HG02973 (cell line): Measurements from ENCODE around the gene CPNE7.
"Not testable (repeated sequence)": the region's sequence is repeated elsewhere in the genome, so short reads cannot be mapped to it uniquely, and the experiment has no call there.

ENCODE experiments used
- ATAC-seq: cut with Tn5 transposase; IDR thresholded peaks from one replicate; pipeline ENCODE4 v1.9.1; 2021; ENCODE audit warnings: moderate library complexity; ENCODE audit not compliant: unreplicated experiment

CPNE7 gene

GRCh38 chr16:89565256-89565505, 10.4 kb upstream of the CPNE7 start:
- ATAC-seq = no peak

DNA sequence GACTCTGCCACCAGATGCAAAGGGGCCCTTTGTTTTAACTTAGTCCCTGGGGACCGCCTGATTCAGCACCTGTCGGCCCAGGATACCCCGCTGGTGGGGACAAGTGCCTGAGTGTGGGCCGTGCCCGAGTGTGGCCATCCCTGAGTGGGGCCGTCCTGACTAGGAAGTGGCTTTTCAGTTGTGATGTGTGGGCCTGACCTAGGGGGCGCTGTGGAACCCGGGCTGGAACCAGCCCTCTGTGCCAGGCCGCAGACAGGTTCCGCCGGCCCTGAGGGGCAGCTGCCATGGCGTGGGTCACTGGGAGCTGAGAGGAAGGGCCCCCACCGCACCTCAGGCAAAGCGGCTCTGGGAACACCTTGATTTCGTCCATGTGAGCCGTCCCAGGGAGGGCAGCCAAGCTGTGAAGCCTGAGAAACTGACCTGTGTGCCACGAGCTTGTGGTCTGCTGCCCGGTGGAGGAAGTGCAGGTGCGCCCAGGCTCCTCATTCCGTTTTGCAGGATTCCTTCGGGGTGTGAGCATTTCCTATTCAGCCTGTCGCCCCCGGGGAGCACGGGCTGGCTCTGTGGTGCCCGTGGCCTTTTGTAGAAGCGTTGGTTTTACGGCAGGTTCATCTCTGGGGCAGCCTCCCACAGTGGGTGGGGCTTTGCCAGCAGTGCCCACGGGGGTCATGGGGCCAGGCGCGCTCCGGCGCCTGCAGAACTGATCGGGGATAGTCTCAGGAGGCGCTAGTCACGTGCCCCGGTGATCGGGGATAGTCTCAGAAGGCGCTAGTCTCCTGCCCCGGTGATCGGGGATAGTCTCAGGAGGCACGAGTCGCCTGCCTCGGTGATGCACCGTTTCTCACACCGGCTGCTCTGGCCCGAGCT, 9.8 kb upstream of the CPNE7 start:
- no peak for ATAC-seq

- no peak for ATAC-seq
Observed at GRCh38 chr16:89567656-89568594, 7.6 kb upstream of the CPNE7 start.

DNA sequence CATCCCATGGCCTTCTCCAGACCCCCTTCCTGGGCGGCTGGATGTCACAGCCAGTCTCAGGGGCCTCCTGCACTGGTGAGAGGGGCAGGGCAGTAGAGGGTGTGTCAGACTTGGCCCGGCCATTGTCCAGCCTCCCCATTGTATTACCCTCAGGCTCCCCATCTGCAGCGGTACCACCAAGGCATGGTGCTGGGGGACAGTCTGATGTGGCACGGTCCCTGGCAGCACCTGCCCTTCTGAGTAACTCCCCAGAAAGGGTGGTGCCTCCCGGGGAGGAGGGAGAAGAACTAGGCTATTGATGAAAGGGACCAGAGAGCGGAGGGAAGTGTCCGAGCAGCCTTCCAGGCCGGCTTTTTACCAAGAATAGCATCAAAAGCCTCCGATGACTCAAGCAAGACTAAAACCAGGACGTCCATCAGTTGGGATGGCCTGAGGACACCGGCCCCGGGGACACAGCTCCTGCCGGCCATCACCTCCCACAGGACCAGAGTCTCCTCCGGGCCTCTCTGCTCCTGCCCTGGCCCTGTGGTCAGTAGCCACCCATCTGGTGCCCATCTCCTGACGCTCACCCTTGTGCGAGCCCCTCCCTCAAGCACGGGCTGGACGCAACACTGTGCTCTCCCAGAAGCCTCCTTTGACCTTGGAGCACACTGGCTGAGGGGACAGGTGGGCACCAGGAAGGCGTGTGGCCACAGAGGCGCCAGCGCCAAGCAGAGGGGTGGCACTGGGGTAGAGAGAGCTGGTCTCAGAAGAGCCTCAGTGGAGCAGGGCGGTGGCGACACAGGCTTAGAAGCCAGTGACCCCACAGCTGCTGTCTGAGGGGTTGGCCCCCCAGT, 5.8 kb upstream of the CPNE7 start:
- no peak for ATAC-seq

DNA sequence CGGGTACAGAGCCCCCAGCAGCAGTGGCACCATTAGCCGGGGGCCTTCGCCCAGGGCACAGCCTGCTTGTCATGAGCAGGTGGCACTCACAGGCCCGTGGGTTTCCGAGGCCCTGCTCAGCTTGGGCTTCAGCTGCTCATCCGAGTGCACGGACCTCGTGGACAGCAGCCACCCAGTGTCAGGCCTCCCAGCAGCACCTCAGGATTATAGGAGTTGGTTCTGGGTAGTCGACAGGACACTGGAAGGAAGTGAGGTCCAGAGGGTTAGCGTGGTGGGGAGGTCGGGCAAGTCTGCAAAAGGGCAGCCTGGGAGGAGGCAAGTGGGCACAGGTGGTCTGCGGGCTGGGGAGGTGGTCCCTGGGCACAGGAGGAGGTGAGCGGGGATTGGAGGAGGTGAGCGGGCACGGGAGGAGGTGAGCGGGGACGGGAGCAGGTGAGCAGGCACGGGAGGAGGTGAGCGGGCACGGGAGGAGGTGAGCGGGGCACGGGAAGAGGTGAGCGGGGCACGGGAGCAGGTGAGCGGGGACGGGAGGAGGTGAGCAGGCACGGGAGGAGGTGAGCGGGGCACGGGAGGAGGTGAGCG, 5.1 kb upstream of the CPNE7 start:
- ATAC-seq = no peak

GRCh38 chr16:89570983-89571598, 4.5 kb upstream of the CPNE7 start:
- not testable (repeated sequence) for ATAC-seq

DNA sequence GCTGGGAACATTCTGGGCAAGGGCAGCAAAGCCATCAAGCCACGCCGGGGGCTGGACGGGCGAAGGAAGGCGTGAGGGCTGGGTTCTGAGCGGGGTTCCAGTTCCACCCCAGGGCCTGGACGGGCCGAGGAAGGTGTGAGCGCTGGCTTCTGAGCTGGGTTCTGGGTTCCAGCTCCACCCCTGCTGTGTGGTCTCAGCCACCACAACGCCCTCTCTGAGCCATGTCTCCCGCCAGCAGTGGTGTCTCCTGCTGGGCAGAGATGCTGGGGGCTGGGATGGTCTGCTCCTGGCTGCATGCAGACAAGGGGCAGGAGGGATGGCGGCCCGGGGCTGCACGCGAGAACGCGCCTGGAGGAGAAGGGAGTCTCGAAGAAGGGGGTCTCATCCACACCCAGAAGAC, 3.9 kb upstream of the CPNE7 start:
- ATAC-seq = no peak

DNA sequence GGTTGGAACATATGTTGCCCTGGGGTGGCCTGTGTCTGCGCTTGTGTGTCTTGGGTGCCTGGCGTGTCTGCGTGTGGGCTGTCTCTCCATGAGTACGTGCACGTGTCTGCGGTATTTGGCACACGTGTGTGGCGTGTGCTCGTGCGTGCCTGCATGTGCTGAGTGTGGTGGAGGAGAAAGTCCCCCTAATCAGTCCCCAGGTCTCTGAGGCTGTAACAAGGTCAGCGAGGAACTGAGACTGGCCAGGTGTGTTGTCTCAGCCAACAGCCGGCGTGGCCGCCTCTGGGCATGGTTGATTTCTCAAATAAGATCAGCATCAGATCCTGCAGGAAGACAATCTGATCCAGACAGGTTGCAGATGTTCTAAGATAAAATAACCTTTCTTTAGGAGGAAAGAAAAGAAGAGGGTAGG, 3.5 kb upstream of the CPNE7 start:
- ATAC-seq = no peak

GRCh38 chr16:89572485-89573205, 2.9 kb upstream of the CPNE7 start:
- ATAC-seq = no peak

- no peak for ATAC-seq
Observed at GRCh38 chr16:89573826-89574680, 1.5 kb upstream of the CPNE7 start.

DNA sequence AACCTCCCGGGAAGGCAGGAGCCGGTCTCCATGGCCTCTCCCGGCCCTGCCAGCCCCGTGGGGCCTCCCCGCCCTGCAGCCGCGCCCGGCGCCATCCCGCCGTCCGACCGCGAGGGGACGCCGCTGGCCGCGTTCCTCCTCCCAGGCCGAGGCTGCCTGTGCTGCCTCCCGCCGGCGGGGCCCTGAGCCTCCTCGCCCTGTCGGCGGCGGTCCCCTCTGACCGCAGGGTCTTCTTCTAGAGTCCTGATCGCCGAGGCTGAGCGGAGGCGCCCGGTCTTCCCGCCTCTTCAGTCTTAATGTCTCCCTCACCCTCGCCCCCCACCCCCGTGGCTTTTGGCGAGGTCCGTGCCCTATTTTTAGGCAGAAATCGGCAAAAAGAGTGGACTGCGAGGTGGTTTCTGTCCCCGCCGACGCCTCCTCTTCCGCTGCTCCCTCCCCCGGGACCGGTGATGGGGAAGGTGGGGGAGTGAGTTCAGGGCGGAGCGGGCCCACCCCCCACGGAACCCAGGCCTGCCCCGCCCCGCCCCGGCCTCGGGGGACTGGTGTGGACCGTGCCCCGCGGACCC, 794 bp upstream of the CPNE7 start:
- no peak for ATAC-seq

- ATAC-seq = no peak
Observed at GRCh38 chr16:89576153-89577054, 846 bp downstream of the CPNE7 start.

DNA sequence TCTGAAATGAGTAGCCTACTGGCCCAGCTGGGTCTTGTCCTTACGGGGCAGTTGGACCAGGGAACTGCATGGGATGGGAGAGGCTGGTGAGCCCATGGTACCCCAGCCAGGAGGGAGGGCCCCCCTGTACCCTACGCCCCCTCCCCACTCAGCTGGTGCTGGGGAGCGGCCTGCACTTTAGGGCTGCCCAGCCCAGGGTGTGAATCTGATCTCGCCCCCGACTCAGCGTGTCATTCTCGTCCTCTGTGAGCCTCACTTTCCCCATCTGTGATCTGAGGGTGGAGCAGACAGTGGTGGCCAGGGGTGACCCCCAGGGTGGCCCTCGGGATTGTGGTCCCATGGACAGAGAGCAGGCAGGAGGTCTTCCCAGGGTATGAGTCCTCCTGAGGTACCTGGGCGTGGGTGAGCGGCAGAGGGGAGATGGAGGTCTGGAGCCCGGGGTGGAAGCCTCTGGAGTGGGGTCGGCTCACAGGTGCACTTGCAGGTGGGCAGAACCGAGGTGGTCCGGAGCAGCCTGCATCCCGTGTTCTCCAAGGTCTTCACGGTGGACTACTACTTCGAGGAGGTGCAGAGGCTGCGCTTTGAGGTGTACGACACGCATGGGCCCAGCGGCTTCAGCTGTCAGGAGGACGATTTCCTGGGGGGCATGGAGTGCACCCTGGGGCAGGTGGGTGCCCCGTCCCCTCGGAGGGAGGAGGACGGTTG, 1.6 kb downstream of the CPNE7 start:
- no peak for ATAC-seq

DNA sequence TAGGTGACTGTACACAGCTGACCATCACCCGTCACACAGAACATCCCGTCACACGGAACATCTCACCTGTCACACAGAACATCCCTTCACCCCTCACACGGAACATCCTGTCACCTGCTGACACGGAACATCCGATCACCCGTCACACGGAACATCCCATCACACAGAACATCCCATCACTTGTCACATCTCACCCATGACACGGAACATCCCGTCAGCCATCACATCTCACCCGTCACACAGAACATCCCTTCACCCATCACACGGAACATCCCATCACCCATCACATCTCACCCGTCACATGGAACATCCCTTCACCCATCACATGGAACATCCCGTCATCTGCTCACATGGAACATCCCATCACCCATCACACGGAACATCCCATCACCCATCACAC, 3.8 kb downstream of the CPNE7 start:
- no peak for ATAC-seq

DNA sequence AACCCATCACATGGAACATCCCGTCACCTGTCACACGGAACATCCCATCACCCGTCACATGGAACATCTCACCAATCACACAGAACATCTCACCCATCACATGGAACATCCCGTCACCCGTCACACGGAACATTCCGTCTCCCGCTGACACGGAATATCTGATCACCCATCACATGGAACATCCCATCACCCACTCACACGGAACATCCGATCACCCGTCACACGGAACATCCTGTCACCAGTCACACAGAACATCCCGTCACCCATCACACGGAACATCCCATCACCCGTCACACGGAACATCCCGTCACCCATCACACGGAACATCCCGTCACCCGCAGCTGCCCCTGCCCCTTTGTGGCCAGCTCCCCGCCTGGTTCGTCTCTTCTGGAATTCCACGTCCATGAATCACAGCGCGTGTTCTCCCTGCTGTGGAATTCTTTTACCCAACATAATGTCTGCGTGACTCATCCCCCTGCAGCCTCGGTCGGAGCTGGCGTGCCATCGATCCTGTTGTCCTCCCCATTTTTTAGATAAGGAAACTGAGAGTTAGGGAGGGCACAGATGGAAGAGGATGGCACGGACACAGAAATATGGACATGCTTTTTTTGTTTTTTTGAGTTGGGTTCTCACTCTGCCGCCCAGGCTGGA, 5.6 kb downstream of the CPNE7 start:
- ATAC-seq = no peak

- no peak for ATAC-seq
Observed at GRCh38 chr16:89581861-89582563, 6.5 kb downstream of the CPNE7 start.
